Kidney glomerular epithelial cell (primary cell): ENCODE measurements around the gene RMND5B.
A peak's percentile ranks its signal among the peaks of the same experiment; 100 is the strongest.
"Not testable (repeated sequence)": the region's sequence is repeated elsewhere in the genome, so short reads cannot be mapped to it uniquely, and the experiment has no call there.

Source experiments
- DNase-seq: peaks from one replicate; lab custom pipeline; 2025; lab: John Stamatoyannopoulos, UW

The RMND5B gene, protein sequence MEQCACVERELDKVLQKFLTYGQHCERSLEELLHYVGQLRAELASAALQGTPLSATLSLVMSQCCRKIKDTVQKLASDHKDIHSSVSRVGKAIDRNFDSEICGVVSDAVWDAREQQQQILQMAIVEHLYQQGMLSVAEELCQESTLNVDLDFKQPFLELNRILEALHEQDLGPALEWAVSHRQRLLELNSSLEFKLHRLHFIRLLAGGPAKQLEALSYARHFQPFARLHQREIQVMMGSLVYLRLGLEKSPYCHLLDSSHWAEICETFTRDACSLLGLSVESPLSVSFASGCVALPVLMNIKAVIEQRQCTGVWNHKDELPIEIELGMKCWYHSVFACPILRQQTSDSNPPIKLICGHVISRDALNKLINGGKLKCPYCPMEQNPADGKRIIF

DNA sequence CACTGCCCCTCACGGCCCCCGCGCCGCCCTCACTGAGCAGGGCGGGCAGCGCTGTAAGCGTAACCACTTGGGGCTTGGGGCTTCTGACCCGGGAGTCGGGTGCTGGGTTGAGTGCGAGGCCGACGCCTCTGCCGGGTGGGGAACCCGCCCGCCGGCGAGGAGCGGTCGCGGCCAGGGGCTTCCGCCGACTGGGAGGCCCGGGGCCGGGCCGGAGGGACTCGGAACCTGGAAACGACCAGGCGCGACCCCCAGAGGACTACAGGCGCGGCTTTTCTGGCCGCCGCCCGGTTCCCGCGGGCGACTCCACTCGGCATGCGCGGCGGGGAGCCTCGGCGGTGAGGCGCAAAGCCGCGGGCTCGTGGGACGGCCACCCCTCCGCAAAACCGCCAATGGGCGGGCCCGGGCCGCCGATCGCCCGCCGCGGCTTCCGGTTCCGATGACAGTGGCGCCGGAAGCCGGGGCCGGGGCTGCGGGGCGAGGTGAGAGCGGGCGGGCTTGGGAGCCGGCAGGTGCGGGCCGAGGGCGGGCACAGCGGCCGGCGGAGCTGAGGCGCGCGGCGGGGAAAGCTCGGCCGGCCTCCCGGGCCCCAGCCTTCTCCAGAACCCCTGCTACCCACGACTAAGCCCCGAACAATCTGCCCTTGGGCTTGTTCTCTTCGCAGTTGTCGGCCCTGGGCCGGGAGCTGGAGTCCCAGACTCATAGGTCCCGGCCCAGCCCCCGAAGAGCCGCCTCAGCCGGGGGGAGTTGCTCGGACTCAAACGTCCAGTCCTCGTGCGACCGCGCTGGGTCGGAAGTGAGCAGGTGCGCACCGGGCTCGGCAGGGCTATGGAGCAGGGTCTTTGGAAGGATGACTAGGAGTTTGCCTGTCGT lies at the start of gene RMND5B:
TSS of gene RMND5B (plus strand) at position 439 of the 870 bp plus-strand sequence. CDS start 7,106 bp downstream, outside the sequence.
- DNase-seq: peak; percentile 53

DNA sequence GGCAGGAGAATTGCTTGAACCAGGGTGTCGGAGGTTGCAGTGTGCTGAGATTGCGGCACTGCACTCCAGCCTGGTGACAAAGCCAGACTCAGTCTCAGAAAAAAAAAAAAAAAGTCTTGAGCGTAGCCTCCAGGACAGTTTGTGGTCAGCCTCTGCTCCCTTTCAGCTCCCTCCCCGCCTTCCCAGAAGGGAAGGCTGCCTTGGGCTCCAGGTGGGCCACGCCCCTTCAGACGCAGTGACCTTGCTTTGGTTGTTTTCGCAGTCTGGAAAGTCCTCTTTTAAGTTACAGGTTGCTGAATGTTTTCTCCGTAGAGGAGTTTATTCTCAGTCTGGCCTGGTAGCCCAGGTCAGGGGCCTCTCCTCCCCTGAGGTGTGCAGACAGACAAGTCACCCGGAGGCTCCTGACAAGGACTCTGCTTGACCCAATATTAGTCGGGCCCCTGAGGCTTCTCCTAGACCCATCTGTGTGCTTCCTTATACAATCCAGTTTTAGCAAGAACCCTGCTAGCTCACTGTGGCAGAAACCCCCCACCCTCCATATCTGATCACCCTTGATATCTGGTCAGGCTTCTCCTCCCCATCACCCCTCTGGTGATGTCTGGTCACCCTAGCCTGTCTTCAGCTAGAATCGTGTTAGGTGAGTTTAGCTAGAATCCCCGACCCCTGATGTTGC lies 49.1 kb upstream of the RMND5B start:
- no peak for DNase-seq

GRCh38 chr5:178083922-178084321 lies 46.9 kb upstream of the RMND5B start:
- no peak for DNase-seq

- DNase-seq: no peak
Measured at GRCh38 chr5:178085316-178085715, 45.5 kb upstream of the RMND5B start.

GRCh38 chr5:178086266-178086665 lies 44.5 kb upstream of the RMND5B start:
- DNase-seq: no peak

- DNase-seq: not testable (repeated sequence)
Measured at GRCh38 chr5:178087199-178087598, 43.6 kb upstream of the RMND5B start.

DNA sequence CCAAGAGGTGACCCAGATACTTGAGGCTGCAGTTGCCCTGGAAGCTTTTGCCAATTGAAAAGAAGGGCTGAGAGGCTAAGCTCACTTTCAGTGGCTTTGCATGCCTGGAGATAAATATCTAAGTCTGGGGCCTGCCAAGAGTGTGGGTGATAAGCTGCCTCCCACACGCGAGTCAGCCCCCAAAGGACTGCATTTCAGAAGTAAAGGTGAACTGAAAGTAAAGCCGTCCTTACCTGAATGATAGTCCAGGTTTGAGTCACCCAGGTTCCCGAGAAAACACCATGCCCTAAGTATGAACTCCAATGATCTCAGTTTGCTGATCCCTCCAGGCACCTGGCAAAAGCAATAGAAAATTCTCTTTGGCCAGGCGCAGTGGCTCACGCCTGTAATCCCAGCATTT lies 40.0 kb upstream of the RMND5B start:
- no peak for DNase-seq

DNA sequence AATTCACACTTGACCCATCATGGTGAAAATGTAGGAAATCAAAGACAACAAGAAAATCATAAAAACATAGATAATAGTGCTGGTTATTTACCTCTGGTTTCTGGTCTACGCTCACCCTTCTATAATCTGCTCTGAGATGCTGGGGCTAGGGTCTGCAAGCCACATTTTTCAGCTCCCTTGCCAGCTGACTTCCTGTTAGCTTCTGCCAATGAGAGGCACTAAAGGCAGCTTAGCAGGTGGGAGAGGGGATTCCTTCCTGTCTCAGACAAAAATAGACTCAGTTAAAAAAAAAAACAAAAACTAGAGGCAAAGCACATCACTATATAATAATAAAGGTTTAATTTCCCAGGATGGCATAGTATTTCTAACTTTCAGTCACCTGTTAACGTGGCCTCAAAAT lies 37.7 kb upstream of the RMND5B start:
- no peak for DNase-seq

GRCh38 chr5:178094345-178094744 lies 36.5 kb upstream of the RMND5B start:
- DNase-seq: no peak

DNA sequence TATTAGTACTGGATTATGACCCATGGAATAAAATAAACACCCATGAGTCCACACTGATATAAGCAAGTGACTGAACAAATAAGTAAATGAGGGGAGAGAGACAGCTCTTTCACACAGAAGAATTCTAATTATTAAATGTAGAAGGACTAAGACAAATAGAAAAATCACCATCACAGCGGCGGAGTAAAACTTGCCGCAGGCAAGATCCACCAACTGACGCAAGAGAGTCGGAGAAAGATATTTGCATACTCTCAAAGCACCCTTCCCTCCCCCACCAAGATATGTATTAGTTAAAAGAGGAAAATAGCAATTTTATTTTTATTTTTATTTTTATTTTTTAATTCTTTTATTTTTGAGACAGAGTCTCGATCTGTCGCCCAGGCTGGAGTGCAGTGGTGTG lies 32.1 kb upstream of the RMND5B start:
- DNase-seq: no peak

- DNase-seq: no peak
Measured at GRCh38 chr5:178103612-178104011, 27.2 kb upstream of the RMND5B start.

GRCh38 chr5:178104492-178104891 lies 26.3 kb upstream of the RMND5B start:
- no peak for DNase-seq

- DNase-seq: no peak
Measured at GRCh38 chr5:178106086-178106485, 24.7 kb upstream of the RMND5B start.

GRCh38 chr5:178106556-178107239 lies 24.1 kb upstream of the RMND5B start:
- DNase-seq: no peak

- no peak for DNase-seq
Measured at GRCh38 chr5:178107756-178108310, 23.0 kb upstream of the RMND5B start.

DNA sequence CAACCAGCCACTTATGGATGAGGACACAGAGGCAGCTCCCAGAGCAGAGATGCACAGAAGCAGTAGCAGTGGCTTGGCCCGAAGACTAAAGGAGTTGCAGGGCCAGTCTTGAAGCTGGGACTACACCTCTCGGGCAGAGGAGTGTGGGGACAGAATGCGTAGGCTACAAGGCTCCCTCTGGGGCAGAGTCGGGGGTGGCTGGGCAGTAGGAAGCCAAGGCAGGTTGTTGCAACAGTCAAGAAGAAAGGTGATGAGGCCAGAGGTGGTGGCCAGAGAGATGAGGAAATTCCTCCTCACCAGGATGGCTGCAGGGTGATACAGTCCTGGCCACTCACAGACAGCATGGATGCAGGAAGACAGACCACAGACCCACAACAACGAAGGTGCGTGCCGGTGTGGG lies 22.4 kb upstream of the RMND5B start:
- no peak for DNase-seq

- DNase-seq: no peak
Measured at GRCh38 chr5:178108966-178109365, 21.8 kb upstream of the RMND5B start.

GRCh38 chr5:178110511-178110910 lies 20.3 kb upstream of the RMND5B start:
- no peak for DNase-seq

DNA sequence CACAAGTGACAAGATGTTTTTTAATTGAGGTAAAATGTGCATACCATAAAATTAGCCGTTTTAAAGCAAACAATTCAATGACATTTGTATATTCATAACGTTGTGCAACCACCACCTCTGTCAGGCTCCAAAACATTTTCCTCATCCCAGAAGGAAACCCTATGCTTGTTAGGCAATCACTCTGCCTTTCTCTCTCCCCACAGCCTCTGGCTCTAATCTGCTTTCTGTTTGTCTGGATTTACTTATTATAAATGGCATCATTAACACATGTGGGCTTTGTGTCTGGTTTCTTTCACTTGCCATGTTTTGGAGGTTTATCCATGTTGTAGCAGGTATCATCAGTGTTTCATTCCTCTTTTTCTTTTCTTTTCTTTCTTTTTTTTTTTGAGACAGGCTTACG lies 18.9 kb upstream of the RMND5B start:
- DNase-seq: no peak

- no peak for DNase-seq
Measured at GRCh38 chr5:178112545-178112944, 18.3 kb upstream of the RMND5B start.

DNA sequence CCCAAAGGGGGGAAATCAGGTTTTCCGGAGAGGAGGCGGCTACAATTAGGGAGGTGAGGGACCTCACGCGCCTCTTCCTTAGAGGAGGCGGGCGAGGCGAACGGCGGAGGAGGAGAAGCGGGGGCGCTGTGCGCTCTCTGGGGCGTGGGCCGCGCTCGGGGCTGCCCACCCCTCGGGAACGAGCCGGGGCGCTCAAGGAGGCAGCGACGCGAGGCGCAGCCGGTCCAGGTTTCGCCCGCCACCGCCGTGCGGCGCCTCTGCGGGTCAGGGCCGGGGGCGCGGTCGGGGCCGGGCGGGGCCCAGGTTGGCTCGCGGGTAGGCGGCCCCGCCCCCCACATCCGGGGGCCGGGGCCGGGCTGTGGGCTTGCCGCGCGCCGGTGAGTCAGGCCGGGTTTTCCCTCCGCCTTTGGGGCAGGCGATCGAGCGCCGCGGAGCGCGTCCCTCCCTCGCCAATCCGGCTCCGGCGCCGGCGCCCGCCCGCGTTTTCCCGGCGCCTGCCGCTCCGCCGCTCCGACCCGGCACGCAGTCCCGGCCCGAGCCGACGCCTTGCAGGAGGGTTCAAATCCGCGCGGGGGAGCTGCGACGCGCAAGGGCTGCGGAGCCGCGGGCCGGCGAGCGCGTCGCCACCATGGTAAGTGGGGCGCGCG lies 17.6 kb upstream of the RMND5B start, which contains the start of gene N4BP3:
TSS of gene N4BP3 (plus strand) at position 392 of the 647 bp plus-strand sequence. CDS start 6,052 bp downstream, outside the sequence.
- DNase-seq: peak; percentile 57
